Activated CD4-positive, CD25-positive, alpha-beta regulatory T cell treated with anti-CD3 and anti-CD28 coated beads, Interleukin-2, amount 50 U/mL, for 72 hours (primary cell): ENCODE data around the gene DDAH1.
A peak's percentile ranks its signal among the peaks of the same experiment; 100 is the strongest.

ENCODE experiments used
- DNase-seq: peaks from one replicate; pipeline ENCODE4 v3.0.0; 2021

DDAH1 gene

DNA sequence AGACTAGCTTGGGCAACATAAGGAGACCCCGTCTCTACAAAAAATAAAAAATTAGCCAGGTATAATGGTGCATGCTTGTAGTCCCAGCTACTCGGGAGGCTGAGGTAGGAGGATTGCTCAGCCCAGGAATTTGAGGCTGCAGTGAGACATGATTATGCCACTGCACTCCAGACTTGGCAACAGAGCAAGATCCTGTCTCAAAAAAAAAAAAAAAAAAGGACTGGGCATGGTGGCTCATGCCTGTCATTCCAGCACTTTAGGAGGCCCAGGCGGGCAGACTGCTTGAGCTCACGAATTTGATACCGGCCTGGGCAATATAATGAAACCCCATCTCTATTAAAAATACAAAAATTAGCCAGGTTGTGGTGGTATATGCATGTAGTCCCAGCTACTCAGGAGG, 141.2 kb downstream of the DDAH1 start:
- no peak for DNase-seq

DNA sequence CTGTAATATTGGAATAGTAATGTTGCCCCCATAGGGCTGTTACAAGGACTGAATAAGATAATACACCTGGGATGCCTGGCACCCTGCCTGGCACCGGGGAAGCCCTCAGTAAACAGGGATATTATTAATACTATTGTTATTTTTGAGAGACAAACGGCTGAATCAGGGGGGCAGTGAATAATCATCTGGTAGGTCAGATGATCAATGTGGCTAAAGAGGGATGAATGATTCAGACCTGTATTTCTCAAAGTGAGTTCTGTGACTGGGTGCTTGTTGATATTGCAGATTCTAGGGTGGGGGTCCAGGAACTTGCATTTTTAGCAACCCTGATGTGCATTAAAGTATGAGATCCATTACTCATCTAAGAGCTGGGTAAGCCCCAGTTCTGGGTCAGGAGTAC, 142.3 kb downstream of the DDAH1 start:
- no peak for DNase-seq

DNA sequence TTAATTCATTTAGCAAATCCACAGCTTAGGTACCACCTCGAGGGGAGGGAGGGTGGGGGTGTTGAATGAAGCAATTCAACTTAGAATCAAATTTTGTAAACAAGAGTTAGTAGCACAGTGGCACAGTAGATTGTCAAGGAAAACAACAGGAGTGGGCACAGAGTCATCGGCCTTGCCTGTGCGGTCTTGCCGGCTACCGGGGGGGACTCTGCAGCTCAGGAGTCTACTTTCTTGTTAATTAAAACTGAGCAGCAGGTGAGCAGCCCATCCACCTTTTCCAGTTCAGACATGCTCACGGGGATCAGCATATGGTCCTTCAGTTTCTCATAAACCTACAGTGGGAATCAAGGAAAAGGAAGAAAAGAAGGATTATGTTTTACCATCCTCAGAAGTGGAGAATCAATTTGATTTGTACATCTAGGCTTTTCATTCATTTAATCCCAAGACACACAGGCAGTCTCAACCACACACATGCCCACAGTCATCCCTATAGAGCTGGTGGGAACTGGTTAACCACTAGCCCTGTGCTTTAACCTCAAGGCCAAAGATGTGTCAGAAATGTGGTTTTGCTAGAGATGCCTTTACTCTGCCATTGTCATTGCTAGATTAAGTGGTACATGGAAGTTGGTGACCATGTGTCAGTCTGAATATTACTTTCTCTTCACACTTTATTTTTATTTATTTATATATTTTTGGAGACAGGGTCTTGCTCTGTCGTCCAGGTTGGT, 143.6 kb downstream of the DDAH1 start:
- DNase-seq: no peak

DNA sequence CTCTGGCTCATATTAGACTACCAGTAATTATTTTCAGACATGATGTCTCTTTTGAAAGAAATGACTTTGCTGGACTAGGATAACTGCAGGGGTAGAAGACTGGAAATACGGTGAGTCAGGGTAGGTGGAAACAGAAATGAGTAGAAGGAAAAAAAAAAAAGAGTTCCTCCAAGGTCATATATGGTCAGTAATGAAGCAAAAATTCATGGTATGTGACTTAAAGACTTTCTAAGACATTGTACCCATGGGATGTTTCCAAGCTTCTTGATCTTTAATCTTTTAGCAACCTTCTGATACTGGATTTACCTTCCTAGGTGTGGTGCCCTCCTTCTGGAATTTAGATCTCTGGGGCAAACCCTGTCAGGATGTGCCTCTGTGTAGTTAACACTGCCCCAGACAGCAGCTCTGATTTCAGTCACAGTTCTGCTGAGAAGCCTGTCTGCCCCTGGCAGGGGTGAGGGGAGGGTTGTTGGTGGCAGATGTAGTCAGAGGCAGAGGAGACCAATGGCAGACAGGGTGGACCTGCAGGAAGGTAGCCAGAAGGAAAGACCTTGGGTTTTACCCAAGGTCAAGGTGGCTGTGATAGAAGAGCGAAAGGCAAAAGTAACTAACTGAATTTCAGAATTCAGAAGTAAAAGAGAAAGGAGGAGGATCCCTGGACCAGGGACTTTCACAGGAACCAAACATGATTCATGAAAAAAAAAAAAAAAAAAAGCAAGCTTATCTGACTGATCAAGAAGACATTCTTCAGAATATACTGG, 144.4 kb downstream of the DDAH1 start:
- no peak for DNase-seq

DNA sequence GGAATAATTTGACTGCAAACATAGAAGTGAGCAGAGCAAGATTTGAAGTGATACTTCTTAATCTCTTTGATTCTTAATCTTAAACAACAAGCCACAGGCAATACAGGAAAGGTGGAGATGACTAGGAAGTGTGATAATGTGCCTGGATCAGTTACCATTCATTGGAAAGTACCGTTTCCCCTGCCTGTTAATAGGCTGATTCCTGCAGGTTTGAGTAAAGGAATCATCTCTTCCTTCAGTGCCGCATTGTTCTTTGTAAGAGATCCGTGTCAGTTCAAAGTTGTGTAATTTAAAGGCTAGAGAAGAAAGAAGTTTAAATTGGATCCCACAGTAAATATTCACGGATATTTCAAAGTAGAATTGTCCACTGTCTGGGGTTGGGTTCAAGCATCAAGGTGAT, 145.0 kb downstream of the DDAH1 start:
- DNase-seq: no peak

DNA sequence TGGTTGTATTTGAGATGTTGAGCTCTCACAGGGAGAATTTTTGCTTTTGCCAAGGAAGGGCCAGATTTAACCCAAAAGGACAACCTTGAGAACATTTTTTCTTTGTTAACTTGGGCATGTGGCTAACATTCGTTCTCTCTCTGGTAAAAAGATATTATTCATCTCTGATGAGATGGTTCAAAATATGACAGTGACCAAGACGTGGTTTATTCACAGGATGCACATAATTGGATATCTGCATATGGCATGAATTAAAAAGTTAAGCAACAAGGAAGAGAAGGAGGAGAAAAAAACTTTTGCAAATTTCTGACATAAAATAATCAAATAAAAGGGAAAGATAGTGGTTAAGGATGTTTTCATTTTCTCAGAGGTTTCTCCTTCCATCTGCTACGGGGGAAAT, 145.5 kb downstream of the DDAH1 start:
- DNase-seq: no peak

DNA sequence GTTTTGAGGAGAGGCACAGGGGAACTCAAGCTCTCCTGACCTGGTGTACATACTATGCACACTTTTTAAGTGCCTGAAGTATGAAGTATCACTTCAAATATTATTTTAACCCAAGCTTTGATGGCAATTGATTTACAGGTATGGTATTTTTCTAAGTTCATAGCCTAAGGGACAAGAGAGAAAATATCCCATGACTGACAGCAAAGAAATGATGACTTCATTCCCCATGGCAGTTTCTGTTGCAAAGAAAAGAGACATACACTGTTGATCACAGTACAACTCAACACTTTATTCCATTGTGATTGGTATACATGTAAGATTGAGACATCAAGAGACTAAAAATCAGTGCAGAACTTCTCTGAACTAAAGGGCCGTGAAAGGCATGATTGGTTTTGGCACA, 146.7 kb downstream of the DDAH1 start:
- DNase-seq: no peak

DNA sequence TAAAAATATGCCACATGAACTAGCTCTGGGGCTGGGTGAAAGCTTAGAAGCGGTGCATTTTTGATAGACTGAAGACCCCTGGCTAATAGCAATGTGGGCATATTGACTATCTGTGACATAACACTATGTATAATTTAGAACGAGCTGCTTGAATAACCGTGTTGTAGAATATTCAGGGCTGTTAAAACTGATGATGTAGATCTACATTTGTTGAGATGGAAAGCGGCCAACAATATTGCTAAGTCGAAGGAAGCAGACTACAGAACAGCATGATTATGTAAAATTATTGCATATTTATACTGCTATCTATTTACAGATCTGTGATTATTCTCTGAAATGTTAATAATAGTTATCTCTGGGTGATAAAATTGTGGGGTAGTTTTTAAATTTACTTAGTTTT, 147.4 kb downstream of the DDAH1 start:
- DNase-seq: no peak

DNA sequence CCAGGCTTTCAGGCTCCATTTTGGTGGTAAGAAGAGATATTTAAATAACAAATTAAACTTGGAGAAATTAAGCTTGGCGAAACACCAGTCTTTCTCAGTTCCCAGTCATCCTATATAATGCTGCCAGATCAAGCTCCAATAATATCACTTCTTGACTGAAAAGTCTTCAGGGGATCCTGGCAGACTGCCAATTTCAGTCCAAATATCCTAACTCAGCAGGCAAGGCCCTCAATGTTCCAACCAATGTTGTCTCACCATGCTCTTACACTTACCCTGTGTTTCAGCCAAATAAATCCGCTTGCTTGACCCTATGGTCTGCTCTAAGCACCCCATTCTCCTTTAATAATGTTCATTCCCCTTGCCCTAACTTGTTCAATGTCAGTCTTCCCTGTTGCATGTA, 148.6 kb downstream of the DDAH1 start:
- DNase-seq: no peak

DNA sequence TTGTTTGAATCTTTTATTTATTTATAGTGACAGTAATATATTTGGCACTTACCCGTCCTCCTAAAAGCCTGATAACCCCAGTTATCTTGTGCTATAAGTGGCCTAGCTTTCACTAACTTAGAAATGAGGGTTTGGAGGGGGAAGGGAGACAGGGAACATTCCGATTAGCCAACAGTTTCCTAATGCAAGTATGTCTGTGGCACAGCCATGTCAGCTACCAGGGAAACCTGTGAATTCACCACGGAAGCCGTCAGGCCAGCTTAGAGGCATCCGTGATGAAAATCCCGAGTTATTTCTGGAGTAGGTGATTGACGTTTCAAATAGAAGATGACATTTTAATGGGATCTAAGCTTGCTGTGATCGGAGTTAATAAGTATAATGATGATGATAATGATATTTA, 149.2 kb downstream of the DDAH1 start:
- DNase-seq: no peak

DNA sequence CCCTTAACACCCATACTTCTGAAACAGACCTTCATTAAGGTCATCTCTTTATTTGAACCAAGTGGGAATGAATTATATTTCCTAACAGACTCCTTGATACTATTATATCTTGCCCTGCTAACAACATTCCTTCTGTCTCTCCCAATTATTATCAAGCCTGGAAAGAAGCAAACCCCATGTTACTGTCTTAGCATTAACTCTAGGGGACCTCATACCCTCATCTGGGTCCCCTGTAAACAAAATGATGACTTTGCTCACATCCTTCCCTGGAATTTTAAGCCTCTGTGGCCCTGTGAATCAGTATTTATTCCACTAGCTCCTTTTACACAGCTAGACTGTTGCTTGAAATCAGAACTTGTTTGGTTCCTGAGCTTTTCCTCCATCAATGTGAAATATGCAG, 150.2 kb downstream of the DDAH1 start:
- DNase-seq: no peak

DNA sequence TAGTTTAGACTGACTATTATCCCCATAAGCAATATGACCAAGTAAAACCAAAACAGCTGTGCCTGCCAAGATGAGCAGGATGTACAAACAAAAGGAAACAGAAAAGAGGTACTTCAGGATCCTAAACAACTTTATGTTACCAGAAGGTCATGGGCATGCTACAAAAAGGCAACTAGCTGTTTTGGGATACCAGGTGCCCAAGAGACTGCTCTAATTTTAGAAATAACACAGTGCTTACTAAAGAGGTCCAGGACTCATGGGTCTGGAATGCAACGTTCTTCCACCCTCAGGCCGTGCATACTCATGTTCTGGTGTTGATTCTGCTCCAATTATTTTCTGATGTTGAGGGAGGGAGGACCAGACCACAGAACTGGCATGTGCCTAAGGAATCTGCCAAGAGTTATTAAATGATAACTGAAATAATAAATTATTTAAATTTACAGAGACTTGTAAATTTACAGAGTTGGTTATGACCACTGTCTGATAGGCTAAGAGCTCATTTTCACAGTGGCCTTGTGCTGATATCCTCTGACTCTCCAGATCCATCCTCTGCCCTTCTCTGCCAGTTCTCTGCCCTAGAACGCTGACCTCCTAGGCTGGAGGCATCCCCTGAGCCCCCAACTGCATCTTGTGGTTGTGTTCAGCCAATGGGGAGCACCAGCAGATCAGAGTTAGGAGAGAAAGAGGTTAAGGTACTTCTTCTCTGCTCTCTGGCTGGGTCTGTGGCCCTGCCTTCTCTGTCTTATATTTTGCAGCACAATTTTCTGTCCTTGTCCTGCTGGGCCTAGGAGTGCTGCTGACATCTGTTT, 150.9 kb downstream of the DDAH1 start:
- DNase-seq: no peak

DNA sequence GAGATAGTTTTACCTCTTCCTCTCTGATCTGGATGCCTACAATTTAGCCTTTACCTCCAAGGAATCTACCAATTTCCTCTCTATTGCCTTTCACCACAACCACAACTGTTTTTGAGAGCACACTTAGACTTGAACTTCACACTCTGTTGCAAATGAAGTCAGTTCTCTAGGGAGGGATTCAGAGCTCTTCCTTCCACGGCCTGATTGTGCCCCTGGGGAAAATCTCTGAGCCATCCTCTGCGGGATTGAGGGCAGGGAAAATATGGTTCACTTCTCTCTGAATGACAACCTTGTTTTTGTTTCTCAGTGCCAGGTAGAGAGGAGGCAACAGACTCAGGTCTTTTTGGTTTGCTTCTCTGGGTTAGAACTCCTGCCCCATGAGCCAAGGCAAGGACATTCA, 153.1 kb downstream of the DDAH1 start:
- DNase-seq: no peak

DNA sequence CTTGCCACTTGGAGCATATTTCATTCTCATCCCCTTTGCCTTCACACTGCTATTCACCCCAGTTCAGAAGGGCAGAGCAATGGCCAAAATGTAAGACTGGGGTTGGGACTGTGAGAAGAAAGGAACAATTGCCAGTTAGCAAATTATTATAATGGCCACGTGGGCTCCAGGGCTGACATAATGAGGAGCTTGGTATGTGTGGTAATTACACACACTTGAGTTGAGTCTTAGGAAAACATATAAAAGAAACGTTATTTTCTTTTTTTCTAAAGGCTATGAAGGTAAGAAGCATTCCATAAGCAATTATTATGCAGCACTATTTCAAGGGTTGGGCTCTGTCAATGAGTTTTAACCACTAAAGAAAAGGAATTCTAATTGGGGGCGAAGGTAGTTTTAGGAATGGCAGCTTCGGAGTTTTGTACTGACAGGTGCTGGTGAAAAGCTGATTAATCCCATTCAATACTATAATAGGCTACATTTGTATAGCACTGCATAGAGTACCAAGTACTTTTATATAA, 156.1 kb downstream of the DDAH1 start:
- no peak for DNase-seq

DNA sequence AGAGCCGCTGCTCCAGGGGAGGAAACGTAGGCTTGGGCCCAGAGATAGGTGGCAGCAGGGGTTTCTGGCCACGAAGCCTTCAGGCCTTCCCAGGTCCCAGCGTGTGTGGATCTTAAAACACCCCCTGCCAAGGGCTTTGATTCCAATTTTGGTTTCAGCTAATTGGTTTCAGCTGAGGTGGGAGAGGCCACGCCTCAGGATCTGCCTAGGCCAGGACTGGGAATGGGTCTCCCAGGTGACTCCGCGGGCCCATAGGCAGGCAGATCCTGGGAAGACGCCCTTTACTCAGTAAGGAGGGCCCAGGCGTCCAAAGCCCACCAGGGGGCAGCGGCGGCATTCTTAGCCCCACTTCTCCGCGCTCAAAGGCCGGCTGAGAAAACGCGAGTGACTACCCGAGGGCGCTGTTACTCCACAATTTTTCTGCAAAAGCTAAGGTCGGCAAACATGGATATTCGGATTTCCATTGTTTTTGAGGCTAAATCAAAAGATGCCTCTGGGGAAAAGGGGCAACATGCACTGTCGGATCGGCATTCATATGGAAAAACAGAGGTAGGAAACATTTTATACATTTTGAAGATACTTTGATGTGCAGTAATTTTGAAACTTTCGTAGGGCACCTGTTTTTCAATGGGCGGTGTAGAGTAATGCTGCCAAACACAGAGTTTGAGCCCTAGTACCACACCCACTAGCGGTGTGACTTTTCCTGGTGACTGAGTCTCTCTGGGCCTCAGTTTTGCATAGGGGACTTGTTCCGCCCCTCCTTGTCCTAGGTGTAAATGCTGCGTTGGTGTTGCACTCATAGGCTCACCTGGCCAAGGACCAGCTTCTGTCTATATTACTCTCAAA, 156.7 kb downstream of the DDAH1 start:
- peak; percentile 47 for DNase-seq

DNA sequence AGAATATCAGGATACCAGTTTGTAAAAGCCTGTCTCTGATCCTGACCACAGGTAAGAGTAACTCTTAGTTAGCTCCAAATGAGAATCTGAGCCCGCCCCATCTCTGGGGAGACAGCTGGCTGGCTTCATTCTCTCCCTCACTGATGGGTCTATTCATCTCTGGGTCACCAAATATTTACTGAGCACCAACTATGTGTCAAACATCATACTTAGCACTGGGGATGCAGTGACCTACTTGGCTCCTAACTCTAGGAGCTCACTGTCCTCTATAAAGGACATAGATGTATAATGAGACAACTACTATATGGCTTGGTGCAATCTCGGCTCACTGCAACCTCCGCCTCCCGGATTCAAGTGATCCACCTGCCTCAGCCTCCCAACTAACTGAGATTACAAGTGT, 158.7 kb downstream of the DDAH1 start:
- DNase-seq: no peak

DNA sequence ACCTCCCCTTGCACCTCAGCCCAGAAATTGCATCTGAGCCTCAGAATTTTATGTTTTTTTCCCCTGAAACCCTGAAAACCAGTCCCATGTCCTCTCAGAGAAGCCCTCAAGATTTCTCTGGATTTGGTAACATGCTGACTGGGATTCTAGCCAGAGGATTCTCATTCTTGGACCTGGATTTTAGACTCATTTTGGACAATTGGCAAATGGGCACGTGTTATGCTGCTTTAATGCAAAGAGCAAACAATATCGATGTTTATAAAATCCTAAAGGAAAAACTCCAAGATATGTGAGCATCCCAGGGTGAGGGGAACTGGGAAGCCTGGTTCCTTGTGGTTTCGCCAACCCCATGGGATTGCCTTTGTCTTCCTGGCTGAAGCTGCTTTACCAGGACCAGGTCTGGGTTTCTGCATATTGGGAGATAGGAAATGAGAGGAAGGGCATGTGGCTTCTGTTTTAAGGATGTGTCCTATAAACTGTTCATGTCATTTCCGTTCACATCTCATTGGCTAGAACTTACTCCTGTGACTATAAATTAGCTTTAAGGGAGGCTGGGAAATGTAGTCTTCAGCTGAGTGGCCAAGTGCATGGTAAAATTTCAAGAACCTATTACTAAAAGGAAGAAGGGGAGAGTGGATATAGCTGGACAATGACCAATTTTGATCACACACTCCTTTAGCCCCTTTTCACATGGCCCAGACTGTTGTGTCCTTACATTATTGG, 161.4 kb downstream of the DDAH1 start:
- DNase-seq: no peak

DNA sequence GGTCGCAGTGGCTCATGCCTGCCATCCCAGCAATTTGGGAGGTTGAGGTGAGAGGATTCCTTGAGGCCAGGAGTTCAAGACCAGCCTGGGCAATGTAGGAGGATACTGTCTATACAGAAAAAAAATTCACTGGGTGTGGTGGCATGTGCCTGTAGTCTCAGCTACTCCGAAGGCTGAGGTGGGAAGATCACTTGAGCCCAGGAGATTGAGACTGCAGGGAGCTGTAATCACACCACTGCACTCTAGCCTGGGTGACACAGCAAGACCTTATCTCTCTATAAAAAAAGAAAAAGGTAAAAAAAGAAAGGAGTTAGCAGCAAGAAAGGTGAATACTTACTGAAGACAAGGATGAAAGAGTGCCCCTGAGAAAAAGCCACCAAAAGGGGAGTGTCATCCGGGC, 164.8 kb downstream of the DDAH1 start:
- DNase-seq: no peak

DNA sequence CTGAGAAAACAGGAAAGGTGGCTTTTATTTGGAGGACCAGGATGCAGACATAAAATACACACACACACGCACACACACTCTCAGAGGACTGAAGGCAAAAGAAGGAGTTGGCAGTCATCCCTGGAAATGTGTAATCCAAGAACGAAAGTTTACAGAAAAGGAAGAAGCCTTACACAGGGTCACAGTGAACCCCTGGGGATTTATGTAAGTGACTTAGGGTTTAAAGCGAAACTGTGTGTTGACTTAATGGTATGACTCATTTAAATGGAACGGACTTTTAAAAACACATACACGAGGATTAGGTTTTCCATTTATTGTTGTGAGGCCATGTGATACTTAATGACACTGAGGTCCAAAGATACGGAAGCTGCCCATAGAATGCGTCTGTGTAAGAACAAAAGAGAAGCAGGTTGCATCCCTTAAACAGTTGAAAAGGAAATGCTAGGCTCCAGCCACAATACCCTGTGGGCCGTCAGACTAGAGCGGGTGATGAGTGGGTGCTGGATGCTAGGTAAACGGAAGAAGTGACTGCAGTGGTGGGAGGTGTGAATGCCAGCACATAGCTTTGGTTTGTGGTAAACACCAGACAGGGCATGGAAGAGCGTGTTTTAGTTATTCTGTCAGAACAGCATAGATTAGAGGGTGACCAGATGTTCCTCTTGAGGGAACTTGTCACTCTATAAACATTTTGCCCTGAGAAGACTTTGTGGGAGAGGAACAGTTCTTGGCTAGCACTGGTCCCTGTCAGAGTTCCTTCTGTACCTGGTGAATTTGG, 166.9 kb downstream of the DDAH1 start:
- DNase-seq: peak; percentile 55

DNA sequence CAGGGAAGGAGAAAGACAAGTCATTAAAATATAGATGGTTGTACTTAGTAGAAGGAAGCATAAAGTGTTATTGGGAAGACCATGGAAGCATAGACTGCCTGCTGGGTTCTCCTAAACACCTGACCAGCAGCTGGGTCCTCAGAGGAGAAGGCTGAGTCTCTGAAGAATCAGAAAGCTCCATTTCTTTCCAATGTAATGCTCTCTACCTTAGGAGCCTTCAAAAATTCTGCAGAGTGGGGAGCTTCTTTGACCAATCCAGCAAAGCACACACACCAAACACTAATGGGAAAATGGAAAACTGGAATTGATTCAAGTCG, 167.5 kb downstream of the DDAH1 start:
- DNase-seq: no peak

DNA sequence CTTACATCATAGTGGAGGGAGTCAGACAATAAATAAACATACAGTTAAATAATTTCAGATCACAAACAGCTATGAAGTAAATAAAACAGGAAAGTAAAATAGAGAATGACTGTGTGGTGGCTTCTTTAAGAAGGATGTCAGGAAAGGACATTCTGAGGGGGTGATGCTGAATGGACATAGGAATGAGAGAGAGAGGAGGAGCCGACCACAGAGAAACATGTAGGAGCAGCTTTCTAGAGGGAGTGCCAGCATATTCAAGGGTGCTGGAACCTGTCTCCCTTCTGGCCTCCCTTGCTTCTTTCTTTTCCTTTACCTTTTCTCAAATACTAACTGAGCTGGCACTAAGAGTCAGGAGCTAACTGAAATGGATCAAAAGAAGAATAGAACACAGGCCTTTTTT, 168.0 kb downstream of the DDAH1 start:
- DNase-seq: no peak
